ENCODE results near the gene TEAD1. TPM values are rescaled to one million over a fixed set of nuclear protein-coding genes. Genes with fewer than 3 reads are reported as not detected.

The TEAD1 gene
- total RNA-seq, 4 donors from 2014 or later: 46.4 to 214 (median 61.2) TPM

- H3K4me3 ChIP-seq: no peak overlapping the region
- intact Hi-C loops (cut with DNase I; ENCODE audit: low total_unique reads) (no loop called here), in situ Hi-C loops (cut with MboI; ENCODE audit: low pct_ligation_motif_present in 1 of 4, low pct_unique_long_range_greater_than_20kb in 1 of 4, low sequenced_read_pairs in 3 of 4) (no loop called here)
- TF ChIP-seq POLR2A (IDR thresholded peaks at IDR 0.05) (no peak), POLR2AphosphoS5 (IDR thresholded peaks at IDR 0.05) (no peak), CTCF (IDR thresholded peaks at IDR 0.05) (no peak), EP300 (IDR thresholded peaks at IDR 0.05; ENCODE audit: low read depth) (no peak)
- H3K4me1 ChIP-seq: no peaks in the 10 kb centered on the region
- H3K36me3 ChIP-seq: peaks cover 0 to 3% (median 2%) of the 10 kb centered on the region in 4 donors
- H3K9me3 ChIP-seq: no peaks in the 10 kb centered on the region
- DNase-seq: no peak
- 92 to 95% methylated on average over 4 of the region's 4 CpGs for WGBS, 2 donors (ENCODE audit: low coverage in 1 of 2)
- no peak overlapping the region for H3K27ac ChIP-seq
- no peaks in the 10 kb centered on the region for H3K27me3 ChIP-seq
Observed at GRCh38 chr11:12906501-12906900, 232.3 kb downstream of the TEAD1 start.

- no peaks in the 10 kb centered on the region for H3K4me1 ChIP-seq
- no peak for TF ChIP-seq POLR2AphosphoS5 (IDR thresholded peaks at IDR 0.05)
- TF ChIP-seq EP300 (IDR thresholded peaks at IDR 0.05; ENCODE audit: low read depth): no peak
- TF ChIP-seq CTCF (IDR thresholded peaks at IDR 0.05): no peak
- TF ChIP-seq POLR2A (IDR thresholded peaks at IDR 0.05): no peak
- no peaks in the 10 kb centered on the region for H3K27me3 ChIP-seq
- in situ Hi-C loops (cut with MboI; ENCODE audit: low pct_ligation_motif_present in 1 of 4, low pct_unique_long_range_greater_than_20kb in 1 of 4, low sequenced_read_pairs in 3 of 4): no loop called here
- intact Hi-C loops (cut with DNase I; ENCODE audit: low total_unique reads): no loop called here
- H3K9me3 ChIP-seq: no peaks in the 10 kb centered on the region
- H3K36me3 ChIP-seq: no peaks in the 10 kb centered on the region
- H3K4me3 ChIP-seq: no peak overlapping the region
- H3K27ac ChIP-seq: no peak overlapping the region
- 81 to 83% methylated on average over 2 of the region's 2 CpGs for WGBS, 2 donors (ENCODE audit: low coverage in 1 of 2)
- DNase-seq: no peak
Observed at GRCh38 chr11:12909879-12910278, 235.7 kb downstream of the TEAD1 start.

- 60 to 72% methylated on average over 1 to 11 of the region's 11 CpGs for WGBS, 2 donors (ENCODE audit: low coverage in 1 of 2)
- H3K9me3 ChIP-seq: no peaks in the 10 kb centered on the region
- in situ Hi-C loops (cut with MboI; ENCODE audit: low pct_ligation_motif_present in 1 of 4, low pct_unique_long_range_greater_than_20kb in 1 of 4, low sequenced_read_pairs in 3 of 4) (no loop called here), intact Hi-C loops (cut with DNase I; ENCODE audit: low total_unique reads) (no loop called here)
- TF ChIP-seq CTCF (IDR thresholded peaks at IDR 0.05): peak in 4 of 5 experiments; percentile 15 to 46 (median 28)
- no peak for TF ChIP-seq EP300 (IDR thresholded peaks at IDR 0.05; ENCODE audit: low read depth)
- no peak for TF ChIP-seq POLR2AphosphoS5 (IDR thresholded peaks at IDR 0.05)
- no peak for TF ChIP-seq POLR2A (IDR thresholded peaks at IDR 0.05)
- H3K4me1 ChIP-seq: no peaks in the 10 kb centered on the region
- no peak overlapping the region for H3K4me3 ChIP-seq
- H3K36me3 ChIP-seq: no peaks in the 10 kb centered on the region
- no peaks in the 10 kb centered on the region for H3K27me3 ChIP-seq
- H3K27ac ChIP-seq: peak overlapping the region in 3 of 4 donors; percentile 16 to 44 (median 39)
- peak; percentile 24 for DNase-seq
Observed at GRCh38 chr11:12914400-12914912, 240.2 kb downstream of the TEAD1 start.

- no peaks in the 10 kb centered on the region for H3K9me3 ChIP-seq
- TF ChIP-seq CTCF (IDR thresholded peaks at IDR 0.05) (no peak), POLR2A (IDR thresholded peaks at IDR 0.05) (no peak), POLR2AphosphoS5 (IDR thresholded peaks at IDR 0.05) (no peak), EP300 (IDR thresholded peaks at IDR 0.05; ENCODE audit: low read depth) (no peak)
- no peaks in the 10 kb centered on the region for H3K36me3 ChIP-seq
- no peak overlapping the region for H3K4me3 ChIP-seq
- in situ Hi-C loops (cut with MboI; ENCODE audit: low pct_ligation_motif_present in 1 of 4, low pct_unique_long_range_greater_than_20kb in 1 of 4, low sequenced_read_pairs in 3 of 4): no loop called here
- intact Hi-C loops (cut with DNase I; ENCODE audit: low total_unique reads): no loop called here
- no peak for DNase-seq
- WGBS, 2 donors (ENCODE audit: low coverage in 1 of 2): 93 to 95% methylated on average over 7 of the region's 7 CpGs
- peak overlapping the region in 1 of 4 donors; percentile 44 for H3K27ac ChIP-seq
- H3K4me1 ChIP-seq: no peaks in the 10 kb centered on the region
- H3K27me3 ChIP-seq: no peaks in the 10 kb centered on the region
Observed at GRCh38 chr11:12915093-12915492, 240.9 kb downstream of the TEAD1 start.
